Transverse colon (tissue), 4 donors: ENCODE results near the gene ADAM23. TPM values are rescaled to one million over a fixed set of nuclear protein-coding genes. Genes with fewer than 3 reads are reported as not detected.

Source experiments
- DNase-seq: peaks from one replicate; pipeline ENCODE4 v3.0.0-alpha.2; 2019
- H3K27ac ChIP-seq, 4 donors: fragments of 200-600 bp; sonication (generic); 2 replicates each; pipeline ENCODE4 v1.5.1; 2016 to 2018; ENCODE audit warnings: inconsistent platforms in 4 of 4
- H3K27me3 ChIP-seq: fragments of 200-600 bp; sonication (generic); 2 replicates; pipeline ENCODE4 v1.5.1; 2017; ENCODE audit warnings: inconsistent platforms
- H3K36me3 ChIP-seq, 4 donors: fragments of 200-600 bp; sonication (generic); 2 replicates each; pipeline ENCODE4 v1.5.1; 2017 to 2019; ENCODE audit warnings: inconsistent platforms in 4 of 4
- H3K4me1 ChIP-seq, 4 donors: fragments of 200-600 bp; sonication (generic); 2 replicates each; pipeline ENCODE4 v1.5.1; 2017 to 2020; ENCODE audit warnings: inconsistent platforms in 4 of 4
- H3K4me3 ChIP-seq, 4 donors: fragments of 200-600 bp; sonication (generic); 1 replicate in 1 of 4; 2 replicates in 3 of 4; pipeline versions ENCODE4 v1.5.1 to v1.6.1; 2017 to 2019; ENCODE audit warnings: inconsistent platforms in 4 of 4
- H3K9me3 ChIP-seq, 2 donors: fragments of 200-600 bp; sonication (generic); 2 replicates each; pipeline ENCODE4 v1.5.1; 2017 to 2019; ENCODE audit warnings: inconsistent platforms in 2 of 2
- EP300 ChIP-seq: sonication (generic); formaldehyde crosslinking; IDR thresholded peaks from one replicate; pipeline ENCODE4 v1.6.1; 2017; ENCODE audit warnings: antibody characterized with exemption, low read depth
- POLR2A ChIP-seq: fragments of 450-650 bp; IDR thresholded peaks from one replicate; pipeline ENCODE4 v1.6.1; 2016; ENCODE audit warnings: antibody characterized with exemption, mild to moderate bottlenecking, moderate library complexity
- POLR2AphosphoS5 ChIP-seq, 3 donors: sonication (generic); formaldehyde crosslinking; IDR thresholded peaks; one replicate each; pipeline ENCODE4 v1.6.1; 2016; ENCODE audit warnings: antibody characterized with exemption in 3 of 3
- WGBS, 2 donors: methylation state at CpG; one replicate each; pipeline ENCODE4 v1.1.5; 2018; ENCODE audit warnings: low coverage in 1 of 2; 5-methylcytosine and 5-hydroxymethylcytosine counted together
- in situ Hi-C, 4 donors: fragments of 200-750 bp; cut with MboI; loops; one replicate each; pipeline versions ENCODE4 v1.15.0 to v1.15.1; 2017; ENCODE audit warnings: low sequenced_read_pairs in 3 of 4, low pct_ligation_motif_present in 1 of 4, low pct_unique_long_range_greater_than_20kb in 1 of 4
- intact Hi-C: fragments of 100-400 bp; cut with DNase I; formaldehyde crosslinking; loops from one replicate; pipeline ENCODE4 v1.15.1; 2023; ENCODE audit warnings: low total_unique reads
- total RNA-seq, 4 donors: library from RNA; depleted of rRNA; stranded (reverse); fragments of >200 nt; gene quantifications; one replicate each; pipeline ENCODE4 v1.1.0, GENCODE V29; 2016
- TF ChIP-seq, protein P1 (sequence below), 5 experiments: fragments of 200-600 bp in 3 of 5; fragments of 450-650 bp in 2 of 5; sonication (generic) in 3 of 5; IDR thresholded peaks; 1 replicate in 2 of 5; 2 replicates in 3 of 5; pipeline ENCODE4 v1.5.1; 2016 to 2017; ENCODE audit warnings: antibody characterized with exemption in 5 of 5, inconsistent platforms in 3 of 5, mild to moderate bottlenecking in 2 of 5, moderate library complexity in 1 of 5

The ADAM23 gene
- total RNA-seq, 4 donors from 2014 or later = 1.2 to 4.5 (median 2.2) TPM; not detected in 1

DNA sequence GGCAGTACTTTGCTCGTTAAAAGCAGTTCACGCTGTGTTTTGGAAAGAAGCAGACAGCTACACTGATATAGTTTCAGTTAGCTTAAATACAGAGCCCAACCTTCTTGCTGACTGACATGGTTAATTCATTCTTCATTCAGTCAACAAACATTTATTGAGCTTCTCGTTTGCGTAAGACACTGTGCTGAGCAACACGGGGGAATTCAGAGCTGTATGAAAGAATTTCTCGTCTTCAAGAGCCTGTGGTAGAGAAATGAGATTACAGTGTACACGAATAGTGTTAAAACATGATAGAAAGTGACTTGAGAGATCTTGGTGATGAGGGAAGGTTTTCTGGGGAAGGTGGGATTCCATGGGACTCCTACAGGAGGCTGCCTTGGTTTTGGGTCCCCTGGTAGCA, 44.7 kb downstream of the ADAM23 start:
- Histone ChIP-seq H3K4me3 (no peak overlapping the region), H3K27me3 (no peaks in the 10 kb centered on the region), H3K4me1 (no peaks in the 10 kb centered on the region), H3K27ac (no peak overlapping the region), H3K9me3 (no peaks in the 10 kb centered on the region), H3K36me3 (no peaks in the 10 kb centered on the region)
- intact Hi-C loops = no loop called here
- no peak for DNase-seq
- 75% methylated on average over 7 of the region's 7 CpGs for WGBS, 2 donors
- TF ChIP-seq, protein P1, sequence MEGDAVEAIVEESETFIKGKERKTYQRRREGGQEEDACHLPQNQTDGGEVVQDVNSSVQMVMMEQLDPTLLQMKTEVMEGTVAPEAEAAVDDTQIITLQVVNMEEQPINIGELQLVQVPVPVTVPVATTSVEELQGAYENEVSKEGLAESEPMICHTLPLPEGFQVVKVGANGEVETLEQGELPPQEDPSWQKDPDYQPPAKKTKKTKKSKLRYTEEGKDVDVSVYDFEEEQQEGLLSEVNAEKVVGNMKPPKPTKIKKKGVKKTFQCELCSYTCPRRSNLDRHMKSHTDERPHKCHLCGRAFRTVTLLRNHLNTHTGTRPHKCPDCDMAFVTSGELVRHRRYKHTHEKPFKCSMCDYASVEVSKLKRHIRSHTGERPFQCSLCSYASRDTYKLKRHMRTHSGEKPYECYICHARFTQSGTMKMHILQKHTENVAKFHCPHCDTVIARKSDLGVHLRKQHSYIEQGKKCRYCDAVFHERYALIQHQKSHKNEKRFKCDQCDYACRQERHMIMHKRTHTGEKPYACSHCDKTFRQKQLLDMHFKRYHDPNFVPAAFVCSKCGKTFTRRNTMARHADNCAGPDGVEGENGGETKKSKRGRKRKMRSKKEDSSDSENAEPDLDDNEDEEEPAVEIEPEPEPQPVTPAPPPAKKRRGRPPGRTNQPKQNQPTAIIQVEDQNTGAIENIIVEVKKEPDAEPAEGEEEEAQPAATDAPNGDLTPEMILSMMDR (IDR thresholded peaks at IDR 0.05) = no peak
- in situ Hi-C loops = no loop called here

DNA sequence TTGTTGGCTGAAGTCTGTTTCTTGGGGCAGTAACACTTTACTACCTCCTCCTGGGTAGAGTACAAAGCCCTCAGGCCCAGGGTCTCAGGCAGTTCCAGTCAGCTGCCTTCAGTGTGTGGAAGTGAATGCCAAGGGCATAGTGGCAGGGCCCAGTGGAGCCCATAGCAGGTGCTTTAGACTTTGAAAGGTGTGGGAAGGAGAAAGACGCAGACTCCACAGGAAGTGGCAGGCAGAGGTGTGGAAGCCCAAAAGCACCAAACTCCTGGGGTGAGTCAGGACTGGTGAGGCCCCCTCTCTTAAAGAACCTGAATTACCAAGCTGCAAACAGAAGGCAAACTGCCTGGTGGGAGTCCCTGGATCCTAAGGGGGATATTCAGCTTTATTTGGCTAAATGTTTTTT, 45.3 kb downstream of the ADAM23 start:
- Histone ChIP-seq H3K4me1 (no peaks in the 10 kb centered on the region), H3K4me3 (no peak overlapping the region), H3K36me3 (no peaks in the 10 kb centered on the region), H3K27me3 (no peaks in the 10 kb centered on the region), H3K27ac (no peak overlapping the region), H3K9me3 (no peaks in the 10 kb centered on the region)
- DNase-seq = no peak
- TF ChIP-seq POLR2AphosphoS5 (IDR thresholded peaks at IDR 0.05) (no peak), EP300 (no peak), POLR2A (no peak)
- TF ChIP-seq, protein P1 (IDR thresholded peaks at IDR 0.05) = no peak
- intact Hi-C loops = no loop called here
- WGBS, 2 donors = 67% methylated on average over 1 of the region's 1 CpG; no CpG with 5 or more reads in 1 of the 2 donors
- in situ Hi-C loops = no loop called here

DNA sequence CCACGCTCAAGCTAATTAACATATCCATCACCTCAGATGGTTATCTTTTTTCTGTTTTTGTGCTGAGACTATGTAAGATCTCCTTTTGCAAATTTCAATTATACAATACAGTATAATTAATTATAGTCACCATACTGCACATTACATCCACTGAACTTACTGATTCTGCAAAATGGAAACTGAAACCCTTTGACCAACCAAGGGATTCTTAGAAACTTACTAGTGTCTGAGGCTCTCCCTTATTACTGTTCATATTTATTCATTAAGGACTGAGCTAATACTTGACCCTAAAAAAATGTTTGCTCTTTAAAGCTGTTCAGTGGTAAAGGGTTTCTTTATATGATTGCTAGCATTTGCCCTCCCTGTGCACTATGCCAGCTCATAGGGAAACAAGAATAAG, 50.7 kb downstream of the ADAM23 start:
- TF ChIP-seq POLR2A = no peak
- TF ChIP-seq, protein P1 (IDR thresholded peaks at IDR 0.05) = no peak
- TF ChIP-seq EP300 = no peak
- no peak for TF ChIP-seq POLR2AphosphoS5 (IDR thresholded peaks at IDR 0.05)
- Histone ChIP-seq H3K4me1 (no peaks in the 10 kb centered on the region), H3K36me3 (no peaks in the 10 kb centered on the region), H3K27me3 (no peaks in the 10 kb centered on the region), H3K4me3 (no peak overlapping the region), H3K9me3 (no peaks in the 10 kb centered on the region), H3K27ac (no peak overlapping the region)
- WGBS, 2 donors = 44 to 79% methylated on average over 1 of the region's 1 CpG
- in situ Hi-C loops (no loop called here), intact Hi-C loops (no loop called here)
- DNase-seq = no peak

DNA sequence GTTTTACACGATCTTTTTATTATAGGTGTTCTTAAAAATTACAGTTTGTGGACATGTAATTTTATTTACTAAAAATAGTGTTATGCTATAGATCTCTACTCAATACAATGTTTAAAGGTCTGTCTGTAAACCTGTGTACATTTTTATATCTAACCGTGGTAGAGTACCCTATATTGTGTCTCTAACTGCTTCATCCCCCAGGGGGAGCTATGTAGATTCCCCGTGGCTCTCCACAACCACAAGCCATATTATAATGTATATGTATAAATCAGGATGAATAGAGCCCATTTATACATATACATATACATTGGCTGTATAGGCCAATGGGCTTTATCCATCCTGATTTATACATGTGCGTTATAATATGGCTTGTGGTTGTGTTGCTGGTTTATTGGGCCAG, 59.4 kb downstream of the ADAM23 start:
- intact Hi-C loops (no loop called here), in situ Hi-C loops (no loop called here)
- no peak for DNase-seq
- Histone ChIP-seq H3K27ac (no peak overlapping the region), H3K27me3 (no peaks in the 10 kb centered on the region), H3K4me3 (no peak overlapping the region), H3K9me3 (no peaks in the 10 kb centered on the region), H3K4me1 (no peaks in the 10 kb centered on the region), H3K36me3 (no peaks in the 10 kb centered on the region)
- 83 to 84% methylated on average over 2 to 4 of the region's 4 CpGs for WGBS, 2 donors
- TF ChIP-seq, protein P1 (IDR thresholded peaks at IDR 0.05) = no peak
- TF ChIP-seq POLR2A = no peak
- TF ChIP-seq POLR2AphosphoS5 (IDR thresholded peaks at IDR 0.05) = no peak
- TF ChIP-seq EP300 = no peak
